ENCODE results near the gene IL13.
"Not testable (repeated sequence)": the region's sequence is repeated elsewhere in the genome, so short reads cannot be mapped to it uniquely, and the experiment has no call there.

The IL13 gene

DNA sequence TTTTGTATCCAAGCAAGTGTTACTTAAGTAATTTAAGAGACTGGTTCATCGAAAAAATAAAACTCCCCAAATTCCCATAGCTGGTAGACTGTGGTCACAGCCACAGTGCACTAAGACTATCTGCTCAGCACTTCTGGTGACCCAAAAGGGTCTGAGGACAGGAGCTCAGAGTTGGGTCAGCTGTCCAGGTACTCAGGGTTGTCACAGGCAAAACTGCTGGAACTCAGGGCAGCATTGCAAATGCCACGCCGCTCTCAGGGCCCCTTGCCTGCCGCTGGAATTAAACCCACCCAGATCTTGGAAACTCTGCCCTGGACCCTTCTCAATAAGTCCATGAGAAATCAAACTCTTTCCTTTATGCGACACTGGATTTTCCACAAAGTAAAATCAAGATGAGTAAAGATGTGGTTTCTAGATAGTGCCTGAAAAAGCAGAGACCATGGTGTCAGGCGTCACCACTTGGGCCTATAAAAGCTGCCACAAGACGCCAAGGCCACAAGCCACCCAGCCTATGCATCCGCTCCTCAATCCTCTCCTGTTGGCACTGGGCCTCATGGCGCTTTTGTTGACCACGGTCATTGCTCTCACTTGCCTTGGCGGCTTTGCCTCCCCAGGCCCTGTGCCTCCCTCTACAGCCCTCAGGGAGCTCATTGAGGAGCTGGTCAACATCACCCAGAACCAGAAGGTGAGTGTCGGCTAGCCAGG, at the start of gene IL13:
IL13 (plus strand) TSS at position 498 of the 705 bp plus-strand sequence; CDS start at position 512, 14 bp downstream.
- no peak for DNase-seq (ENCODE audit: low read depth)

- DNase-seq (ENCODE audit: low read depth): no peak
These were observed 46.0 kb upstream of the IL13 start for GRCh38 chr5:132611965-132612364.

- DNase-seq (ENCODE audit: low read depth): no peak
These were observed 45.1 kb upstream of the IL13 start for GRCh38 chr5:132612846-132613245.

DNA sequence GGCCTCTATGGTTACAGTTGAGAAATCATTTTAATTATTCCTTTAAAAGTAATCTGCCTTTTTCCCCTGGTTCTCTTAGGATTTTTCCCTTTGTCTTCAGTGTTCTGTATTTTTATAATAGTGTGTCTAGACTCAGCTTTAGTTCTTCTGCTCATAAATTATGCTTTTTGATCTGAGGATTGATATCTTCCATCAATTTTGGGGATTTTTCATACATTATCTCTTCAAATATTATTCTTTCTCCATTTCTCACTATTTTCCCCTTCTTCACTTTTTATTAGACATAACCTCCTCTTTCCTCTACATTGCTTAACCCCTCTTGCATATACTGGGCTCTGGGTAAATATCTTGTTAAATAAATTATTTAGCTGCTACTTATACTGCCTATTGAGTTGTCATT, 36.3 kb upstream of the IL13 start:
- DNase-seq (ENCODE audit: low read depth): no peak

GRCh38 chr5:132622608-132623007, 35.4 kb upstream of the IL13 start:
- no peak for DNase-seq (ENCODE audit: low read depth)

DNA sequence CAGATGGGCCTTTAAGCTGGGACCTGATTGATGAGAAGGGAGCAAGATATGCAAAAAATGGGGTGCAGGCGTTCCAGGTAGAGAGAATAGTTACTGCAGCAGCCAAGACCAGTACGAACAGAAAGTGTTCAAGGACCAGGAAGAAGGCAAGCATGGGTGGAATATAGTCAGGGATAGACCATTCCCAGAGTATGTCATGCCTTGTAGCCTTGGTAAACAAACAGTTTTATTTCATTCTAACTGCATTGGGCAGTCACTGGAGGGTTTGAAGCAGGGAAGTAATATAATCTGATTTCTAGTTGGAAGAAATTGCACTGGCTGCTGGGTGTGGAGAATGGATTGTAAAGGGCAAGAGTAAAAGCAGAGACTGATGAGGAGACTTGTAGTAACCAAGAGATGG, 30.5 kb upstream of the IL13 start:
- DNase-seq (ENCODE audit: low read depth): no peak

DNA sequence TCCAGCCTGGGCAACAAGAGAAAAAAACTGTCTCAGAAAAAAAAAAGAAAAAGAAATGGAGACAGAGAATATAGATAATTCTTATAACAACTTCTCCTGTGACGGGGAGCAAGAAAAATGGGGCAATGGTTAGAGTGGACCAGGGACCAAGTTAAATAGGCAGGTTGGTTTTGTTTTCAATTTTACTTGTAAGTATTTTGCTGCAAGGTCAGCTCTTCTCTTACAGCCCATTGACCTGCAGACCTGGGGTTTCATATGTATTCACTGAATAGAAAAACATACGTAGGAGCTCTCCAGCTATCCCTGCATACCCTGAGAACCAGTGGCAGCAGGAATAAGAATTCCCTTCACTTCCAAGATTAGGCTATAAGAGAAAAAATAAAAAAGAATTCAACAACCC, 29.2 kb upstream of the IL13 start:
- no peak for DNase-seq (ENCODE audit: low read depth)

GRCh38 chr5:132629230-132629944, 28.6 kb upstream of the IL13 start:
- DNase-seq (ENCODE audit: low read depth): no peak

- not testable (repeated sequence) for DNase-seq (ENCODE audit: low read depth)
These were observed 24.4 kb upstream of the IL13 start for GRCh38 chr5:132633587-132633986.

GRCh38 chr5:132635873-132636272, 22.1 kb upstream of the IL13 start:
- no peak for DNase-seq (ENCODE audit: low read depth)

DNA sequence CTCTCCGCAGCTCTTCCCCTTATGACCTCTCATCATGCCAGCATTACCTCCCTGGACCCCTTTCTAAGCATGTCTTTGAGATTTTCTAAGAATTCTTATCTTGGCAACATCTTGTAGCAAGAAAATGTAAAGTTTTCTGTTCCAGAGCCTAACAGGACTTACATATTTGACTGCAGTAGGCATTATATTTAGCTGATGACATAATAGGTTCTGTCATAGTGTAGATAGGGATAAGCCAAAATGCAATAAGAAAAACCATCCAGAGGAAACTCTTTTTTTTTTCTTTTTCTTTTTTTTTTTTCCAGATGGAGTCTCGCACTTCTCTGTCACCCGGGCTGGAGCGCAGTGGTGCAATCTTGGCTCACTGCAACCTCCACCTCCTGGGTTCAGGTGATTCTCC, 20.7 kb upstream of the IL13 start:
- no peak for DNase-seq (ENCODE audit: low read depth)

- no peak for DNase-seq (ENCODE audit: low read depth)
These were observed 18.3 kb upstream of the IL13 start for GRCh38 chr5:132639706-132640130.

GRCh38 chr5:132640613-132641012, 17.4 kb upstream of the IL13 start:
- DNase-seq (ENCODE audit: low read depth): no peak

- DNase-seq (ENCODE audit: low read depth): no peak
These were observed 16.7 kb upstream of the IL13 start for GRCh38 chr5:132641241-132641723.

- DNase-seq (ENCODE audit: low read depth): no peak
These were observed 16.1 kb upstream of the IL13 start for GRCh38 chr5:132641841-132642240.

- no peak for DNase-seq (ENCODE audit: low read depth)
These were observed 13.8 kb upstream of the IL13 start for GRCh38 chr5:132644177-132644576.

DNA sequence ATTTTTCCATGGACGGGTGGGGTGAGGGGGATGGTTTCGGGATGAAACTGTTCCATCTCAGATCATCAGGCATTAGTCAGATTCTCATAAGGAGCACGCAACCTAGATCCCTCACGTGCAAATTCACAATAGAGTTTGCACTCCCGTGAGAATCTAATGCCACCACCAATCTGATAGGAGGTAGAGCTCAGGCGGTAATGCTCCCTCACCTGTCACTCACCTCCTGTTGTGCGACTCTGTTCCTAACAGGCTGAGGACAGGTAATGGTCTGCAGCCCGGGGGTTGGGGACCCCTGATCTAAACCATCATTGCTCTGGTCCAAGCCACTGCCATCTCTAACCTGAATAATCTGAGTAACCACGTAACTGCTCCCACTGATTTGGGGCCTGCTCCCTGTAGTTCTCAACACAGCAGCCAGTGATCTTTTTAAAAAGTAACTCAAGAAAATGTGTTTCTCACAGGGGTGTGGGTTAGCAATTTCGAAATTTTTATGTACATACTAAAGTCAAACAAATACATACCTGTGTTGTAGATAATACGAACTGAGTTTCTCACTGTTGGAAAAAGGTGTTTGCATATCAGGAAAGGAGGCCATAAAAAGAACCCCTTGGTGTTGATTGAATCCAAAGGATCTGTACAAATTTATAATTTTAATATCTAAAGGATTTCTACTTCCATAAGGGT, 11.2 kb upstream of the IL13 start:
- no peak for DNase-seq (ENCODE audit: low read depth)

GRCh38 chr5:132647473-132647872, 10.5 kb upstream of the IL13 start:
- DNase-seq (ENCODE audit: low read depth): no peak

DNA sequence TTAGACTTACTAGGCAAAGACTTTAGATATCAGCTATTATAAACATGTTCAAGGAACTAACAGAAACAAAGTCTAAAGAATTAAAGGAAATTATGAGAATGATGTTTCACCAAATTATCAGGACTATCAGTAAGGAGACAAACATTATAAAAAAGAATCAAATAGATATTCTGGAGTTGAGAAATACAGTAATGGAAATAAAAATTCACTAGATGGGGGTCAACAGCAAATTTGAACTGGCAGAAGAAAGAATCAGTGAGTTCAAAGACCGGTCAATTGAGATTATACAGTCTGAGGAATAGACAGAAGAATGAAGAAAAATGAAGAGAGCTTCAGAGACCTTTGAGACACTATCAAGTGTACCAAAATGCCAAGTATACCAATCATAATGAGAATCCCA, 9.6 kb upstream of the IL13 start:
- DNase-seq (ENCODE audit: low read depth): no peak

- DNase-seq (ENCODE audit: low read depth): no peak
These were observed 6.0 kb upstream of the IL13 start for GRCh38 chr5:132651838-132652469.

GRCh38 chr5:132653716-132654115, 4.3 kb upstream of the IL13 start:
- no peak for DNase-seq (ENCODE audit: low read depth)
